Astrocyte (in vitro differentiated cells and primary cell): ENCODE data around the gene NXPH3. TPM values are rescaled to one million over a fixed set of nuclear protein-coding genes. Genes with fewer than 3 reads are reported as not detected.

Source experiments
- DNase-seq: peaks from one replicate; pipeline ENCODE4 v3.0.0-alpha.2; 2010; ENCODE audit warnings: low read depth
- FAIRE-seq: peaks from 2 replicates; lab custom pipeline; 2011; peaks lifted over from hg19 to GRCh38; lab: Jason Lieb, UNC
- H2AFZ ChIP-seq: 2 replicates; pipeline ENCODE4 v1.6.0; 2012; ENCODE audit warnings: low read depth, low read length, inconsistent platforms
- H3K27ac ChIP-seq: 2 replicates; pipeline ENCODE4 v1.5.1; 2011; ENCODE audit warnings: low read depth, low read length, inconsistent platforms
- H3K27me3 ChIP-seq: 2 replicates; pipeline ENCODE4 v1.6.0; 2011; ENCODE audit warnings: low read length, inconsistent platforms; ENCODE audit not compliant: insufficient read depth
- H3K36me3 ChIP-seq: 2 replicates; pipeline ENCODE4 v1.5.1; 2011; ENCODE audit warnings: low read length, inconsistent platforms; ENCODE audit not compliant: insufficient read depth
- H3K4me1 ChIP-seq: 2 replicates; pipeline ENCODE4 v1.5.1; 2011; ENCODE audit warnings: low read length, inconsistent platforms; ENCODE audit not compliant: insufficient read depth
- H3K4me2 ChIP-seq: 2 replicates; pipeline ENCODE4 v1.6.0; 2012; ENCODE audit warnings: low read length, inconsistent platforms
- H3K4me3 ChIP-seq: 2 replicates; pipeline ENCODE4 v1.5.1; 2011; ENCODE audit warnings: low read depth, mild to moderate bottlenecking, low read length, inconsistent platforms; ENCODE audit not compliant: insufficient read depth
- H3K79me2 ChIP-seq: 2 replicates; pipeline ENCODE4 v1.6.0; 2012; ENCODE audit warnings: mild to moderate bottlenecking, low read length, inconsistent platforms; ENCODE audit not compliant: insufficient read depth
- H3K9ac ChIP-seq: 2 replicates; pipeline ENCODE4 v1.6.0; 2012; ENCODE audit warnings: mild to moderate bottlenecking, low read length, inconsistent platforms
- H3K9me3 ChIP-seq: 2 replicates; pipeline ENCODE4 v1.5.1; 2012; ENCODE audit warnings: low read depth, mild to moderate bottlenecking, low read length, inconsistent platforms; ENCODE audit not compliant: insufficient read depth
- H4K20me1 ChIP-seq: 2 replicates; pipeline ENCODE4 v1.6.0; 2012; ENCODE audit warnings: low read length, inconsistent platforms; ENCODE audit not compliant: insufficient read depth
- H3K27ac Mint-ChIP-seq: one replicate; pipeline ENCODE4 v1.8.0; 2021; ENCODE audit warnings: mild to moderate bottlenecking, mixed read lengths; ENCODE audit not compliant: unreplicated experiment
- H3K27me3 Mint-ChIP-seq: one replicate; pipeline ENCODE4 v1.8.0; 2021; ENCODE audit warnings: low read depth, mixed read lengths; ENCODE audit not compliant: unreplicated experiment
- H3K36me3 Mint-ChIP-seq: one replicate; pipeline ENCODE4 v1.8.0; 2021; ENCODE audit warnings: low read depth, mixed read lengths; ENCODE audit not compliant: unreplicated experiment
- H3K4me1 Mint-ChIP-seq: one replicate; pipeline ENCODE4 v1.8.0; 2021; ENCODE audit warnings: low read depth, mixed read lengths; ENCODE audit not compliant: unreplicated experiment
- H3K4me3 Mint-ChIP-seq: one replicate; pipeline ENCODE4 v1.8.0; 2021; ENCODE audit warnings: mild to moderate bottlenecking, moderate library complexity, mixed read lengths; ENCODE audit not compliant: unreplicated experiment
- H3K9me3 Mint-ChIP-seq: one replicate; pipeline ENCODE4 v1.8.0; 2021; ENCODE audit warnings: mild to moderate bottlenecking, mixed read lengths; ENCODE audit not compliant: unreplicated experiment
- CTCF ChIP-seq: IDR thresholded peaks from 2 replicates; pipeline ENCODE4 v1.5.1; 2011; ENCODE audit warnings: low read depth, mild to moderate bottlenecking, inconsistent platforms, low read length, moderate library complexity; ENCODE audit not compliant: insufficient read depth
- EZH2 ChIP-seq: IDR thresholded peaks from 2 replicates; pipeline ENCODE4 v1.6.1; 2012; ENCODE audit warnings: mild to moderate bottlenecking, low read length, inconsistent platforms; ENCODE audit not compliant: insufficient read depth
- total RNA-seq: library from RNA; stranded (reverse); gene quantifications from 2 replicates; pipeline ENCODE4 v1.2.1, GENCODE V29; 2021

NXPH3 gene
- total RNA-seq, 1 donor from 2014 or later = 0.43 TPM

GRCh38 chr17:49555495-49556222, 20.0 kb upstream of the NXPH3 start:
- Histone ChIP-seq H3K9ac (peak overlapping the region; percentile 56), H3K27me3 (peaks cover 10% of the 10 kb centered on the region), H3K4me2 (peak overlapping the region; percentile 66), H3K36me3 (no peaks in the 10 kb centered on the region), H3K9me3 (no peaks in the 10 kb centered on the region), H3K27ac (no peak overlapping the region), H3K4me1 (peaks cover 4% of the 10 kb centered on the region), H4K20me1 (no peaks in the 10 kb centered on the region), H3K79me2 (no peaks in the 10 kb centered on the region), H2AFZ (peak overlapping the region; percentile 86), H3K4me3 (no peak overlapping the region)
- Mint-ChIP-seq H3K27me3 (peaks cover 47% of the 10 kb centered on the region), H3K4me3 (no peak overlapping the region), H3K9me3 (no peaks in the 10 kb centered on the region), H3K36me3 (peaks cover 2% of the 10 kb centered on the region), H3K4me1 (no peaks in the 10 kb centered on the region), H3K27ac (no peak overlapping the region)
- DNase-seq (no peak), FAIRE-seq (no peak)
- TF ChIP-seq EZH2 (no peak), CTCF (no peak)

GRCh38 chr17:49556223-49556943, 19.3 kb upstream of the NXPH3 start:
- Histone ChIP-seq H3K9ac (peak overlapping the region; percentile 56), H3K4me1 (peaks cover 4% of the 10 kb centered on the region), H3K4me3 (no peak overlapping the region), H3K36me3 (no peaks in the 10 kb centered on the region), H3K9me3 (no peaks in the 10 kb centered on the region), H2AFZ (peak overlapping the region; percentile 86), H4K20me1 (no peaks in the 10 kb centered on the region), H3K4me2 (peak overlapping the region; percentile 66), H3K27me3 (peaks cover 10% of the 10 kb centered on the region), H3K79me2 (no peaks in the 10 kb centered on the region), H3K27ac (no peak overlapping the region)
- peaks cover under 1% of the 10 kb centered on the region for H3K9me3 Mint-ChIP-seq
- DNase-seq (no peak), FAIRE-seq (no peak)
- H3K27me3 Mint-ChIP-seq = peaks cover 46% of the 10 kb centered on the region
- H3K36me3 Mint-ChIP-seq = peaks cover 4% of the 10 kb centered on the region
- no peak overlapping the region for H3K4me3 Mint-ChIP-seq
- no peaks in the 10 kb centered on the region for H3K4me1 Mint-ChIP-seq
- no peak overlapping the region for H3K27ac Mint-ChIP-seq
- no peak for TF ChIP-seq EZH2
- peak; percentile 85 for TF ChIP-seq CTCF
